HepG2 (cell line): ENCODE measurements around the gene ESYT3. TPM values are rescaled to one million over a fixed set of nuclear protein-coding genes. Genes with fewer than 3 reads are reported as not detected.

Source experiments
- ATAC-seq: fragments of 200-7000 bp; cut with Tn5 transposase; 3 replicates; pipeline ENCODE4 v1.9.1; 2020; ENCODE audit warnings: mild to moderate bottlenecking, moderate library complexity
- BruUV-seq: library from RNA; stranded (reverse); fragments of 400-500 nt; replicated peaks from 2 replicates; lab custom pipeline; 2021; lab: Mats Ljungman, UMichigan
- CTCF ChIA-PET: fragments of 300-600 bp; formaldehyde crosslinking; extraction: SDS; loops from one replicate; lab custom pipeline; 2021; ENCODE audit warnings: low total read pairs, inconsistent platforms, low intra/inter-chr PET ratio; lab: Yijun Ruan, JAX
- POLR2A ChIA-PET: fragments of 350-600 bp; sonication (Branson Sonifier 250); formaldehyde crosslinking; loops from one replicate; lab custom pipeline; 2020; ENCODE audit warnings: antibody characterized with exemption, inconsistent platforms; lab: Yijun Ruan, JAX
- DNase-seq: peaks from one replicate; pipeline ENCODE4 v3.0.0-alpha.2; 2015; ENCODE audit warnings: low spot score
- FAIRE-seq: peaks from 3 replicates; lab custom pipeline; 2011; peaks lifted over from hg19 to GRCh38; lab: Jason Lieb, UNC
- H2AFZ ChIP-seq: one replicate; pipeline ENCODE4 v1.6.1; 2011; ENCODE audit warnings: low read length, inconsistent platforms
- H3K27ac ChIP-seq: fragments of 300-600 bp; 3 replicates; pipeline ENCODE4 v1.8.0; 2011; ENCODE audit warnings: mixed run types, mild to moderate bottlenecking, mixed read lengths, low read length, inconsistent platforms; ENCODE audit not compliant: insufficient read depth; ENCODE audit errors: extremely low read length
- H3K27me3 ChIP-seq, 2 experiments: fragments of 200-600 bp in 1 of 2; 2 replicates in 1 of 2; 3 replicates in 1 of 2; pipeline versions ENCODE4 v1.6.0 to v1.8.0; 2011; ENCODE audit warnings: low read length in 2 of 2, mild to moderate bottlenecking in 2 of 2, moderate library complexity in 2 of 2, inconsistent platforms in 1 of 2; ENCODE audit not compliant: insufficient read depth in 2 of 2, control insufficient read depth in 1 of 2
- H3K36me3 ChIP-seq, 2 experiments: fragments of 200-600 bp in 1 of 2; replicated peaks in 1 of 2; 2 replicates in 1 of 2; 3 replicates in 1 of 2; pipeline versions ENCODE4 v1.5.1 to v1.8.0; 2011; ENCODE audit warnings: low read length in 2 of 2, inconsistent platforms in 1 of 2; ENCODE audit not compliant: insufficient read depth in 2 of 2, control insufficient read depth in 1 of 2
- H3K4me1 ChIP-seq: 2 replicates; pipeline ENCODE4 v1.5.1; 2012; ENCODE audit warnings: low read length, inconsistent platforms; ENCODE audit not compliant: insufficient read depth
- H3K4me2 ChIP-seq: 2 replicates; pipeline ENCODE4 v1.6.0; 2011; ENCODE audit warnings: low read depth, low read length, inconsistent platforms
- H3K4me3 ChIP-seq, 3 experiments: fragments of 200-600 bp in 1 of 3; sonication (generic), shearing (Covaris generic) in 1 of 3; replicated peaks in 1 of 3; 2 replicates each; pipeline ENCODE4 v1.5.1; 2011 to 2016; ENCODE audit warnings: low read length in 3 of 3, inconsistent platforms in 2 of 3, low read depth in 2 of 3, mild to moderate bottlenecking in 2 of 3, control low read depth in 1 of 3, mixed read lengths in 1 of 3; ENCODE audit not compliant: insufficient read depth in 1 of 3
- H3K79me2 ChIP-seq: one replicate; pipeline ENCODE4 v1.6.1; 2011; ENCODE audit warnings: low read length, inconsistent platforms; ENCODE audit not compliant: insufficient read depth
- H3K9ac ChIP-seq: 2 replicates; pipeline ENCODE4 v1.6.0; 2011; ENCODE audit warnings: mild to moderate bottlenecking, low read depth, low read length, inconsistent platforms; ENCODE audit not compliant: insufficient read depth
- H3K9me3 ChIP-seq: 2 replicates; pipeline ENCODE4 v1.5.1; 2012; ENCODE audit warnings: mild to moderate bottlenecking, low read length
- H4K20me1 ChIP-seq: 2 replicates; pipeline ENCODE4 v1.6.0; 2011; ENCODE audit warnings: inconsistent platforms, mild to moderate bottlenecking, low read length, moderate library complexity; ENCODE audit not compliant: insufficient read depth
- ARID4A ChIP-seq: sonication (generic); formaldehyde crosslinking; IDR thresholded peaks from 2 replicates; pipeline ENCODE4 v1.5.0; 2020; ENCODE audit warnings: mild to moderate bottlenecking, missing genetic modification reagents, borderline replicate concordance
- ATAD3A ChIP-seq: sonication (generic); formaldehyde crosslinking; IDR thresholded peaks from 2 replicates; pipeline ENCODE4 v1.4.0; 2020; ENCODE audit warnings: missing genetic modification reagents
- CREB3 ChIP-seq: sonication (generic); formaldehyde crosslinking; IDR thresholded peaks from 2 replicates; pipeline ENCODE4 v1.5.0; 2020; ENCODE audit warnings: missing genetic modification reagents
- CSRNP2 ChIP-seq: sonication (generic); formaldehyde crosslinking; conservative IDR thresholded peaks from 2 replicates; pipeline ENCODE4 v1.8.0; 2022; ENCODE audit warnings: low read depth, missing genetic modification reagents
- ERF ChIP-seq: IDR thresholded peaks from 2 replicates; pipeline ENCODE4 v1.6.1; 2018; ENCODE audit warnings: missing biosample characterization, missing genetic modification reagents
- GPN1 ChIP-seq: sonication (generic); formaldehyde crosslinking; IDR thresholded peaks from 2 replicates; pipeline ENCODE4 v1.5.1; 2020; ENCODE audit warnings: missing genetic modification reagents, borderline replicate concordance
- HNF1B ChIP-seq: sonication (generic); formaldehyde crosslinking; IDR thresholded peaks from 2 replicates; pipeline ENCODE4 v1.5.1; 2020; ENCODE audit warnings: mild to moderate bottlenecking, moderate library complexity, missing genetic modification reagents
- KAT8 ChIP-seq: IDR thresholded peaks from 2 replicates; pipeline ENCODE4 v1.6.1; 2016; ENCODE audit warnings: missing genetic modification reagents, missing compliant biosample characterization
- KLF12 ChIP-seq: sonication (generic); formaldehyde crosslinking; IDR thresholded peaks from 2 replicates; pipeline ENCODE4 v1.4.0; 2020; ENCODE audit warnings: missing genetic modification reagents, borderline replicate concordance
- SP5 ChIP-seq: IDR thresholded peaks from 2 replicates; pipeline ENCODE4 v1.6.1; 2016; ENCODE audit warnings: low read depth, borderline replicate concordance
- ZNF263 ChIP-seq: sonication (generic); formaldehyde crosslinking; IDR thresholded peaks from 2 replicates; pipeline ENCODE4 v1.4.0; 2020; ENCODE audit warnings: missing genetic modification reagents
- ZNF34 ChIP-seq: sonication (generic); formaldehyde crosslinking; IDR thresholded peaks from 2 replicates; pipeline ENCODE4 v1.4.0; 2020; ENCODE audit warnings: mild to moderate bottlenecking, missing genetic modification reagents, borderline replicate concordance
- ZNF484 ChIP-seq: sonication (generic); formaldehyde crosslinking; IDR thresholded peaks from 2 replicates; pipeline ENCODE4 v1.5.1; 2020; ENCODE audit warnings: mild to moderate bottlenecking, low read depth, missing genetic modification reagents, borderline replicate concordance
- ZNF644 ChIP-seq: IDR thresholded peaks from 2 replicates; pipeline ENCODE4 v1.6.1; 2016; ENCODE audit warnings: low read depth
- ZNF703 ChIP-seq: sonication (generic); formaldehyde crosslinking; IDR thresholded peaks from 2 replicates; pipeline ENCODE4 v1.5.1; 2020; ENCODE audit warnings: missing genetic modification reagents, mild to moderate bottlenecking, moderate library complexity, borderline replicate concordance
- ZNF709 ChIP-seq: sonication (generic); formaldehyde crosslinking; IDR thresholded peaks from 2 replicates; pipeline ENCODE4 v1.5.0; 2020; ENCODE audit warnings: mild to moderate bottlenecking, missing genetic modification reagents
- ZNF891 ChIP-seq: sonication (generic); formaldehyde crosslinking; IDR thresholded peaks from 2 replicates; pipeline ENCODE4 v1.5.0; 2020; ENCODE audit warnings: mild to moderate bottlenecking, missing genetic modification reagents
- WGBS: methylation state at CpG from one replicate; pipeline ENCODE4 v1.1.6; 2017; ENCODE audit warnings: low lambda C conversion rate; 5-methylcytosine and 5-hydroxymethylcytosine counted together
- in situ Hi-C: cut with HindIII; loops from 2 replicates; pipeline ENCODE4 v1.10.0; 2017; ENCODE audit warnings: low pct_unique_long_range_greater_than_20kb; ENCODE audit not compliant: extremely low pct_ligation_motif_present
- intact Hi-C: fragments of 100-400 bp; cut with micrococcal nuclease; formaldehyde crosslinking; loops from one replicate; pipeline ENCODE4 v1.10.0; 2022; ENCODE audit not compliant: unreplicated experiment
- polyA plus RNA-seq, 8 experiments: library from polyadenylated mRNA; depleted of rRNA in 3 of 8; stranded (reverse) in 7 of 8; unstranded in 1 of 8; fragments of >200 nt; fragmentation: Illumina TruSeq in 4 of 8; extraction: Trizol in 4 of 8; gene quantifications; 2 replicates each; pipeline versions ENCODE4 v1.2.1 to v1.2.3, GENCODE V29; 2011 to 2016; ENCODE audit warnings: low read depth in 4 of 8, missing spikeins in 1 of 8, mixed read lengths in 1 of 8; ENCODE audit not compliant: insufficient read depth in 1 of 8
- total RNA-seq, 5 experiments: library from RNA; depleted of rRNA; stranded (reverse); fragments of >200 nt; fragmentation: Illumina TruSeq; extraction: Trizol; gene quantifications; 2 replicates each; pipeline ENCODE4 v1.2.3, GENCODE V29; 2016; ENCODE audit warnings: low read depth in 1 of 5

The ESYT3 gene
- total and polyA plus RNA-seq, 2 of the 13 experiments (the other 11 are each of a cell fraction or from before 2014, with no cell fraction given), result 1.5 to 4.1 TPM

GRCh38 chr3:138460536-138461205 lies 26.3 kb downstream of the ESYT3 start:
- no peaks in the 10 kb centered on the region; a peak in 1 of 5 replicates for H3K36me3 ChIP-seq
- no peak overlapping the region for H3K4me3 ChIP-seq
- H3K27me3 ChIP-seq, result no peaks in the 10 kb centered on the region
- FAIRE-seq, result no peak
- no peaks in the 10 kb centered on the region for H3K4me1 ChIP-seq
- POLR2A ChIA-PET, result no interaction called here
- H2AFZ ChIP-seq, result no peak overlapping the region
- CTCF ChIA-PET, result no interaction called here
- no peak overlapping the region for H3K9ac ChIP-seq
- intact Hi-C loops, result no loop called here
- no peaks in the 10 kb centered on the region for H4K20me1 ChIP-seq
- H3K79me2 ChIP-seq, result no peaks in the 10 kb centered on the region
- in situ Hi-C loops, result no loop called here
- no peak for TF ChIP-seq HNF1B (CRISPR knock-in tag)
- TF ChIP-seq CREB3 (CRISPR knock-in tag), result no peak
- no peak for TF ChIP-seq SP5
- no peak for TF ChIP-seq ZNF34 (CRISPR knock-in tag)
- TF ChIP-seq KLF12 (CRISPR knock-in tag), result no peak
- TF ChIP-seq ZNF703 (CRISPR knock-in tag), result no peak
- TF ChIP-seq ZNF644 (CRISPR knock-in tag), result no peak
- no peak for TF ChIP-seq GPN1 (CRISPR knock-in tag)
- no peak for TF ChIP-seq ZNF263 (CRISPR knock-in tag)
- no peak for TF ChIP-seq ARID4A (CRISPR knock-in tag)
- no peak for TF ChIP-seq ATAD3A (CRISPR knock-in tag)
- no peak for TF ChIP-seq CSRNP2 (CRISPR knock-in tag)
- no peak for TF ChIP-seq ZNF484
- no peak for TF ChIP-seq KAT8 (CRISPR knock-in tag)
- TF ChIP-seq ERF, result no peak
- no peak for TF ChIP-seq ZNF891 (CRISPR knock-in tag)
- no peak for TF ChIP-seq ZNF709 (CRISPR knock-in tag)
- WGBS, result 84% methylated on average over 5 of the region's 8 CpGs
- no peak for ATAC-seq
- no peak for DNase-seq
- BruUV-seq, result no TSS peak
- no peak overlapping the region for H3K27ac ChIP-seq
- no peak overlapping the region for H3K4me2 ChIP-seq
- no peaks in the 10 kb centered on the region for H3K9me3 ChIP-seq
